Measurements from ENCODE around the gene TRAIP.

- TF ChIP-seq CTCF (IDR thresholded peaks at IDR 0.05) = no peak
- TF ChIP-seq POLR2A (IDR thresholded peaks at IDR 0.05) = no peak
Measured at GRCh38 chr3:49779358-49780079, 76.8 kb downstream of the TRAIP start.
